WERI-Rb-1 (cell line): Measurements from ENCODE around the gene FGF14.

ENCODE experiments used
- DNase-seq: peaks from one replicate; pipeline ENCODE4 v3.0.0-alpha.2; 2020
- H3K27ac ChIP-seq: fragments of 250-450 bp; sonication (Bioruptor Pico); 2 replicates; pipeline ENCODE4 v1.5.1; 2020; ENCODE audit warnings: mild to moderate bottlenecking, moderate library complexity
- H3K27me3 ChIP-seq: fragments of 250-450 bp; sonication (Bioruptor Pico); 2 replicates; pipeline ENCODE4 v1.5.1; 2021; ENCODE audit warnings: mild to moderate bottlenecking, low read depth, moderate library complexity; ENCODE audit not compliant: insufficient read depth, severe bottlenecking
- H3K36me3 ChIP-seq: fragments of 250-450 bp; sonication (Bioruptor Pico); 2 replicates; pipeline ENCODE4 v1.5.1; 2020; ENCODE audit warnings: mild to moderate bottlenecking, moderate library complexity
- H3K4me3 ChIP-seq: 2 replicates; pipeline ENCODE4 v1.5.1; 2011; ENCODE audit warnings: low read depth, mild to moderate bottlenecking, control low read depth, low read length
- H3K9me3 ChIP-seq: fragments of 250-450 bp; sonication (Bioruptor Pico); 2 replicates; pipeline ENCODE4 v1.5.1; 2021; ENCODE audit warnings: mild to moderate bottlenecking, moderate library complexity; ENCODE audit not compliant: severe bottlenecking
- CTCF ChIP-seq: IDR thresholded peaks from 2 replicates; pipeline ENCODE4 v1.5.1; 2011; ENCODE audit warnings: low read depth, mild to moderate bottlenecking, control low read depth, inconsistent platforms, low read length

Gene FGF14

GRCh38 chr13:102286326-102286725 lies 115.5 kb downstream of the FGF14 start:
- no peak for TF ChIP-seq CTCF
- DNase-seq, result no peak
- Histone ChIP-seq H3K9me3 (no peaks in the 10 kb centered on the region), H3K4me3 (no peak overlapping the region), H3K27ac (no peak overlapping the region), H3K36me3 (no peaks in the 10 kb centered on the region), H3K27me3 (no peaks in the 10 kb centered on the region)

- H3K4me3 ChIP-seq, result no peak overlapping the region
- no peaks in the 10 kb centered on the region for H3K36me3 ChIP-seq
- no peak overlapping the region for H3K27ac ChIP-seq
- TF ChIP-seq CTCF, result no peak
- H3K27me3 ChIP-seq, result no peaks in the 10 kb centered on the region
- H3K9me3 ChIP-seq, result no peaks in the 10 kb centered on the region
- no peak for DNase-seq
These were observed 121.5 kb downstream of the FGF14 start for GRCh38 chr13:102280366-102280765.

GRCh38 chr13:102277286-102277685 lies 124.6 kb downstream of the FGF14 start:
- H3K27ac ChIP-seq, result no peak overlapping the region

GRCh38 chr13:102276404-102276803 lies 125.4 kb downstream of the FGF14 start:
- no peak for TF ChIP-seq CTCF
- no peak overlapping the region for H3K4me3 ChIP-seq

More at GRCh38 chr13:102277286-102277685, 124.6 kb downstream of the FGF14 start:
- Histone ChIP-seq H3K4me3 (no peak overlapping the region), H3K9me3 (no peaks in the 10 kb centered on the region), H3K36me3 (no peaks in the 10 kb centered on the region), H3K27me3 (no peaks in the 10 kb centered on the region)
- no peak for TF ChIP-seq CTCF
- DNase-seq, result no peak

GRCh38 chr13:102275969-102276368 lies 125.9 kb downstream of the FGF14 start:
- no peak for TF ChIP-seq CTCF

More at GRCh38 chr13:102276404-102276803, 125.4 kb downstream of the FGF14 start:
- Histone ChIP-seq H3K36me3 (no peaks in the 10 kb centered on the region), H3K27ac (no peak overlapping the region), H3K9me3 (no peaks in the 10 kb centered on the region), H3K27me3 (no peaks in the 10 kb centered on the region)
- DNase-seq, result no peak

GRCh38 chr13:102273111-102273510 lies 128.7 kb downstream of the FGF14 start:
- Histone ChIP-seq H3K27me3 (no peaks in the 10 kb centered on the region), H3K27ac (no peak overlapping the region), H3K36me3 (no peaks in the 10 kb centered on the region), H3K4me3 (no peak overlapping the region), H3K9me3 (no peaks in the 10 kb centered on the region)
- no peak for DNase-seq
- no peak for TF ChIP-seq CTCF

More at GRCh38 chr13:102275969-102276368, 125.9 kb downstream of the FGF14 start:
- DNase-seq, result no peak
- Histone ChIP-seq H3K36me3 (no peaks in the 10 kb centered on the region), H3K27me3 (no peaks in the 10 kb centered on the region), H3K9me3 (no peaks in the 10 kb centered on the region), H3K4me3 (no peak overlapping the region), H3K27ac (no peak overlapping the region)
